CD4-positive, alpha-beta T cell (primary cell): ENCODE data around the gene RBM34. TPM values are rescaled to one million over a fixed set of nuclear protein-coding genes. Genes with fewer than 3 reads are reported as not detected.

Experiments
- ATAC-seq: fragments of 200-7000 bp; cut with Tn5 transposase; one replicate; pipeline ENCODE4 v1.10.0; 2022; ENCODE audit warnings: mild to moderate bottlenecking; ENCODE audit not compliant: poor library complexity
- CTCF ChIA-PET: fragments of 350-600 bp; sonication (Branson Sonifier 250); formaldehyde crosslinking; loops from one replicate; lab custom pipeline; 2021; ENCODE audit warnings: antibody characterized with exemption, inconsistent platforms; lab: Charles Lee
- POLR2A ChIA-PET: fragments of 350-600 bp; sonication (Branson Sonifier 250); formaldehyde crosslinking; loops from one replicate; lab custom pipeline; 2021; ENCODE audit warnings: antibody characterized with exemption, inconsistent platforms; lab: Charles Lee
- DNase-seq, 14 experiments: peaks; one replicate each; pipeline ENCODE4 v3.0.0-alpha.2; 2013 to 2020; ENCODE audit warnings: mixed read lengths in 2 of 14
- H3K27ac ChIP-seq, 2 donors: one replicate each; pipeline versions ENCODE4 v1.5.1 to v1.7.0; 2013; ENCODE audit warnings: low read length in 2 of 2, low read depth in 1 of 2, mild to moderate bottlenecking in 1 of 2
- H3K27me3 ChIP-seq, 2 experiments: 1 replicate in 1 of 2; 2 replicates in 1 of 2; pipeline versions ENCODE4 v1.6.1 to v1.7.0; 2013; ENCODE audit warnings: low read length in 2 of 2, control low read depth in 1 of 2, mild to moderate bottlenecking in 1 of 2, moderate library complexity in 1 of 2; ENCODE audit not compliant: insufficient read depth in 2 of 2, control insufficient read depth in 1 of 2
- H3K36me3 ChIP-seq: one replicate; pipeline ENCODE4 v1.6.1; 2013; ENCODE audit warnings: low read length, control low read depth; ENCODE audit not compliant: insufficient read depth
- H3K4me1 ChIP-seq: one replicate; pipeline ENCODE4 v1.6.1; 2013; ENCODE audit warnings: low read length, control low read depth; ENCODE audit not compliant: insufficient read depth
- H3K4me3 ChIP-seq: one replicate; pipeline ENCODE4 v1.5.1; 2013; ENCODE audit warnings: mild to moderate bottlenecking, low read length, moderate library complexity
- H3K9me3 ChIP-seq, 2 experiments: 1 replicate in 1 of 2; 2 replicates in 1 of 2; pipeline versions ENCODE4 v1.6.1 to v1.7.0; 2013; ENCODE audit warnings: low read length in 2 of 2, mild to moderate bottlenecking in 2 of 2, control low read depth in 1 of 2, moderate library complexity in 1 of 2; ENCODE audit not compliant: control insufficient read depth in 1 of 2, insufficient read depth in 1 of 2
- H3K27ac Mint-ChIP-seq: one replicate; pipeline ENCODE4 v1.8.0; 2020; ENCODE audit warnings: mixed read lengths
- H3K27me3 Mint-ChIP-seq: one replicate; pipeline ENCODE4 v1.8.0; 2021; ENCODE audit warnings: mixed read lengths
- H3K36me3 Mint-ChIP-seq: one replicate; pipeline ENCODE4 v1.8.0; 2021; ENCODE audit warnings: low read depth, mixed read lengths
- H3K4me1 Mint-ChIP-seq: one replicate; pipeline ENCODE4 v1.8.0; 2021; ENCODE audit warnings: low read depth, mixed read lengths
- H3K4me3 Mint-ChIP-seq: one replicate; pipeline ENCODE4 v1.8.0; 2020; ENCODE audit warnings: mild to moderate bottlenecking, mixed read lengths
- H3K9me3 Mint-ChIP-seq: one replicate; pipeline ENCODE4 v1.8.0; 2020; ENCODE audit warnings: mixed read lengths
- CTCF ChIP-seq: fragments of 200-600 bp; IDR thresholded peaks from one replicate; pipeline ENCODE4 v1.8.0; 2022; ENCODE audit warnings: antibody characterized with exemption, mild to moderate bottlenecking
- intact Hi-C, 2 experiments: fragments of 100-400 bp; cut with DNase I in 1 of 2; cut with micrococcal nuclease in 1 of 2; formaldehyde crosslinking; loops; one replicate each; pipeline versions ENCODE4 v1.15.1 to v1.9.0; 2023 to 2025; cut with DNase I, micrococcal nuclease
- total RNA-seq, 174 experiments: library from RNA in 2 of 174; stranded (reverse) in 2 of 174; gene quantifications; one replicate each; pipeline ENCODE4 v1.2.3 and lab custom pipeline; 2021 to 2026

The RBM34 gene
- total RNA-seq, 2 experiments from 2014 or later = 195 to 218 TPM

DNA sequence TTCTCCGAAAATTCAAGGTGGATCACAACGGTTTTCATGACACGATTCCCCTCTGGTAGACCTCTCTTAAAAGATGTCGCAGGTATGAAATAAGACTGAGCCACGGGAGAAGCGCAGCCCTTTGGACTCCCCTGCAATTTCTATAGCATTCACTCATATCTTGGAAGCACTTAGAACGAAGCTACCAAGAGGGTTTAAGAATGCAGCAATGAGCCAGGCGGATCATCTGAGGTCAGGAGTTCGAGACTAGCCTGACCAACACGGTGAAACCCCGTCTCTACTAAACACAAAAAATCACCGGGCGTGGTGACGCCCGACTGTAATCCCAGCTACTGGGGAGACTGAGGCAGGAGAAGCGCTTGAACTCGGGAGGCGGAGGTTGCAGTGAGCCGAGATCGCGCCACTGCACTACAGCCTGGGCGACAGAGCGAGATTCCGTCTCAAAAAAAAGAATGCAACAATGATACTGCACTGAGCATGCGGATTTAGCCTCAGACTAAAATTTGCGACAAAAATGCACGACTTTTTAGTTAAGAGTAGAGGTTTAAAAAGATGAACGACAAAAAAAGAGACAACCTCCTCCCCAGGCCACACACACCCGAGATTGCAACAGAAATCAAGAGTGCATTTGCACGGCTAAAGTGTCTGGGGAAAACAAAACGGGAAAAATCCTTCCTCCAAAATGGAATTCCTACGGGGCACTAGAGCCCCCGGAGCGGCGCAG lies 33.2 kb downstream of the RBM34 start:
- TF ChIP-seq CTCF = no peak
- Histone ChIP-seq H3K9me3 (no peaks in the 10 kb centered on the region), H3K27ac (peak overlapping the region; percentile 89 to 93), H3K36me3 (peaks cover 17% of the 10 kb centered on the region), H3K4me1 (peaks cover 44% of the 10 kb centered on the region), H3K4me3 (peak overlapping the region; percentile 86), H3K27me3 (no peaks in the 10 kb centered on the region)
- Mint-ChIP-seq H3K4me3 (peak overlapping the region; percentile 98), H3K27me3 (no peaks in the 10 kb centered on the region), H3K36me3 (peaks cover 65% of the 10 kb centered on the region), H3K27ac (peak overlapping the region; percentile 98), H3K4me1 (peaks cover 53% of the 10 kb centered on the region), H3K9me3 (no peaks in the 10 kb centered on the region)
- peak in 3 of 14 experiments; percentile 27 to 56 (median 55) for DNase-seq
- POLR2A ChIA-PET = interaction anchor here (1.2 to 4.3 kb wide), 10 partner anchors 23 to 650 kb away, joined by 3 to 67 read pairs (median 6); partner anchors contain the start of genes ARID4B, B3GALNT2, GGPS1 and IRF2BP2
- intact Hi-C loops = loop anchor here (1.0 to 5.0 kb wide), 4 partner anchors 23 to 199 kb away; partner anchors contain the start of genes RBM34 (in 2 of the 2), ARID4B (in 1 of the 2) and GGPS1 (in 1 of the 2)
- CTCF ChIA-PET = interaction anchor here (1.2 kb wide), 1 partner anchor 23 kb away, joined by 8 read pairs; no protein-coding TSS in a partner anchor
- ATAC-seq = peak; percentile 5

DNA sequence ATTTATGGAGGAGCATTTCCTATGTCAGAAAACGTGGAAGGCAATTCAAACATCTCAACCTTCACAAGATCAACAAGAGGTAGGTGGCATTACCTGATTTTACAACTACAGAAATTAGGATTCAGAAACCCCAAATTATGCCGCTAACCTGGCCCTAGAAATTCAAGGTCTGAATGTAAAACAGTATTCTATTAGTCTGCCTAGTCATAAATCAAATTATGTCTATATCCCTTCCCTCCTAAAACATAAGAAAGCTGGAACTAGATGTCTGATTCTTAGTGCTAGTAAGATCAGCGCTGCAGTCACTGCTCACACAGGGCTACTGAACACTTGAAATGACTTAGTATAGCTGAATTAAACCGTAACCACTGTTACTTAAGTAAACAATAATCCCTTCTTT lies 33.8 kb downstream of the RBM34 start:
- Mint-ChIP-seq H3K9me3 (no peaks in the 10 kb centered on the region), H3K4me1 (peaks cover 60% of the 10 kb centered on the region), H3K27me3 (no peaks in the 10 kb centered on the region), H3K36me3 (peaks cover 65% of the 10 kb centered on the region), H3K4me3 (peak overlapping the region; percentile 98), H3K27ac (peak overlapping the region; percentile 98)
- Histone ChIP-seq H3K27ac (no peak overlapping the region), H3K9me3 (no peaks in the 10 kb centered on the region), H3K4me3 (peak overlapping the region; percentile 86), H3K27me3 (no peaks in the 10 kb centered on the region), H3K4me1 (peaks cover 44% of the 10 kb centered on the region), H3K36me3 (peaks cover 22% of the 10 kb centered on the region)
- intact Hi-C loops = loop anchor here in 1 of 2 experiments (5.0 kb wide), 1 partner anchor 200 kb away; the partner anchor contains the start of genes ARID4B and GGPS1
- no peak for DNase-seq
- no peak for ATAC-seq
- TF ChIP-seq CTCF = no peak
- CTCF ChIA-PET = interaction anchor here (1.2 kb wide), 1 partner anchor 22 kb away, joined by 8 read pairs; no protein-coding TSS in a partner anchor
- POLR2A ChIA-PET = interaction anchor here (1.2 to 4.3 kb wide), 7 partner anchors 22 to 650 kb away, joined by 3 to 67 read pairs (median 8); partner anchors contain the start of genes IRF2BP2 and RBM34

DNA sequence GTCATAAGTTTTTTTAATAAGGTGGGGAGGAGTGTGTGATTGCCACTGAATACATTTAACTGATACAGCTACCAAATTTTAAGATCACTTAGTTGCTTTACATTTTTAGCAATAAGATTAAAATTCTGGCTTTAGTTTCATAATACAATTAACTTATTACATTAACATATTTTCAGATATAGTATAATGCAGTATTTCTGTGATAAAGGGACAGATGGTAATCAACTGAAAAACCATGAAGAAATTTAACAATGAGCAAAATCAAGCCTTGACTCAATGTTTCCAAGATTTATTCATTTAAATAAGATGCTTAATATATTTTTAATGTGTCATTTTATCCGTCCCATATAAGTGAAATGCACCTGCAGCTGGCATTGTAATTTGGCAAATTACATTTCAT lies 36.4 kb downstream of the RBM34 start:
- H3K4me1 ChIP-seq = peaks cover 44% of the 10 kb centered on the region

More for the DNA sequence above, 36.4 kb downstream of the RBM34 start:
- H3K4me3 Mint-ChIP-seq = peak overlapping the region; percentile 86
- Histone ChIP-seq H3K36me3 (peaks cover 47% of the 10 kb centered on the region), H3K4me3 (no peak overlapping the region), H3K27me3 (no peaks in the 10 kb centered on the region), H3K9me3 (no peaks in the 10 kb centered on the region), H3K27ac (no peak overlapping the region)
- H3K4me1 Mint-ChIP-seq = peaks cover 66% of the 10 kb centered on the region
- H3K27ac Mint-ChIP-seq = peak overlapping the region; percentile 40
- intact Hi-C loops = loop anchor here in 1 of 2 experiments (5.0 kb wide), 1 partner anchor 203 kb away; the partner anchor contains the start of genes ARID4B and GGPS1
- H3K27me3 Mint-ChIP-seq = no peaks in the 10 kb centered on the region
- no peak for DNase-seq
- CTCF ChIA-PET = no interaction called here
- no peaks in the 10 kb centered on the region for H3K9me3 Mint-ChIP-seq
- H3K36me3 Mint-ChIP-seq = peaks cover 73% of the 10 kb centered on the region
- POLR2A ChIA-PET = no interaction called here
- TF ChIP-seq CTCF = no peak
- ATAC-seq = no peak
